ENCODE results near the gene PLD2.
A peak's percentile ranks its signal among the peaks of the same experiment; 100 is the strongest.

The PLD2 gene

GRCh38 chr17:4795168-4795567 is 11.8 kb upstream of the PLD2 start:
- Histone ChIP-seq H3K36me3 (ENCODE audit: insufficient read depth, low read length) (peaks cover 15% of the 10 kb centered on the region), H3K4me3 (ENCODE audit: low read depth in 1 of 2, low read length in 2 of 2) (peak overlapping the region in 1 of 2 donors; percentile 100), H3K9me3 (ENCODE audit: low read length) (no peaks in the 10 kb centered on the region), H3K27ac (ENCODE audit: low read depth, low read length) (no peak overlapping the region), H3K27me3 (ENCODE audit: control insufficient read depth in 1 of 2, insufficient read depth in 2 of 2, low read length in 2 of 2) (no peaks in the 10 kb centered on the region), H3K4me1 (ENCODE audit: insufficient read depth, low read length) (peaks cover 14% of the 10 kb centered on the region), H3K9ac (ENCODE audit: low read length) (no peak overlapping the region)

- Histone ChIP-seq H3K4me1 (ENCODE audit: insufficient read depth, low read length) (peaks cover 10% of the 10 kb centered on the region), H3K9ac (ENCODE audit: low read length) (peak overlapping the region; percentile 98), H3K9me3 (ENCODE audit: low read length) (no peaks in the 10 kb centered on the region), H3K27me3 (ENCODE audit: control insufficient read depth in 1 of 2, insufficient read depth in 2 of 2, low read length in 2 of 2) (no peaks in the 10 kb centered on the region), H3K4me3 (ENCODE audit: low read depth in 1 of 2, low read length in 2 of 2) (peak overlapping the region; percentile 66 to 100), H3K36me3 (ENCODE audit: insufficient read depth, low read length) (peaks cover 15% of the 10 kb centered on the region), H3K27ac (ENCODE audit: low read depth, low read length) (peak overlapping the region; percentile 40)
Observed at GRCh38 chr17:4796552-4796920, 10.4 kb upstream of the PLD2 start.

GRCh38 chr17:4800462-4801196 is 6.3 kb upstream of the PLD2 start:
- Histone ChIP-seq H3K4me1 (ENCODE audit: insufficient read depth, low read length) (peaks cover 10% of the 10 kb centered on the region), H3K27me3 (ENCODE audit: control insufficient read depth in 1 of 2, insufficient read depth in 2 of 2, low read length in 2 of 2) (no peaks in the 10 kb centered on the region), H3K9me3 (ENCODE audit: low read length) (no peaks in the 10 kb centered on the region), H3K27ac (ENCODE audit: low read depth, low read length) (no peak overlapping the region), H3K36me3 (ENCODE audit: insufficient read depth, low read length) (peaks cover 15% of the 10 kb centered on the region), H3K4me3 (ENCODE audit: low read depth in 1 of 2, low read length in 2 of 2) (no peak overlapping the region), H3K9ac (ENCODE audit: low read length) (no peak overlapping the region)

GRCh38 chr17:4802228-4802627 is 4.7 kb upstream of the PLD2 start, which contains the start of gene C17orf114:
TSS of gene C17orf114 (minus strand) at chr17:4802328.
- no peak within 1 kb of the TSS for H3K9ac ChIP-seq (ENCODE audit: low read length)
- no peaks in the 10 kb centered on the region for H3K9me3 ChIP-seq (ENCODE audit: low read length)
- H3K27me3 ChIP-seq (ENCODE audit: control insufficient read depth in 1 of 2, insufficient read depth in 2 of 2, low read length in 2 of 2): no peaks in the 10 kb centered on the region
- H3K4me1 ChIP-seq (ENCODE audit: insufficient read depth, low read length): peaks cover 2% of the 10 kb centered on the region
- peaks cover 14% of the 10 kb centered on the region for H3K36me3 ChIP-seq (ENCODE audit: insufficient read depth, low read length)
- no peak within 1 kb of the TSS for H3K27ac ChIP-seq (ENCODE audit: low read depth, low read length)
- no peak within 1 kb of the TSS for H3K4me3 ChIP-seq (ENCODE audit: low read depth in 1 of 2, low read length in 2 of 2)

- H3K9ac ChIP-seq (ENCODE audit: low read length): peak overlapping the region; percentile 61
- no peak overlapping the region for H3K27ac ChIP-seq (ENCODE audit: low read depth, low read length)
- H3K4me1 ChIP-seq (ENCODE audit: insufficient read depth, low read length): peaks cover 11% of the 10 kb centered on the region
- peaks cover 4% of the 10 kb centered on the region for H3K36me3 ChIP-seq (ENCODE audit: insufficient read depth, low read length)
- peak overlapping the region; percentile 54 to 61 for H3K4me3 ChIP-seq (ENCODE audit: low read depth in 1 of 2, low read length in 2 of 2)
- H3K27me3 ChIP-seq (ENCODE audit: control insufficient read depth in 1 of 2, insufficient read depth in 2 of 2, low read length in 2 of 2): no peaks in the 10 kb centered on the region
- H3K9me3 ChIP-seq (ENCODE audit: low read length): no peaks in the 10 kb centered on the region
Observed at GRCh38 chr17:4806456-4806776, 536 bp upstream of the PLD2 start.

GRCh38 chr17:4807605-4808377 is 839 bp downstream of the PLD2 start:
- H3K4me3 ChIP-seq (ENCODE audit: low read depth in 1 of 2, low read length in 2 of 2): peak overlapping the region; percentile 59 to 96
- H3K9ac ChIP-seq (ENCODE audit: low read length): no peak overlapping the region
- peak overlapping the region; percentile 29 for H3K27ac ChIP-seq (ENCODE audit: low read depth, low read length)
- H3K9me3 ChIP-seq (ENCODE audit: low read length): no peaks in the 10 kb centered on the region
- H3K36me3 ChIP-seq (ENCODE audit: insufficient read depth, low read length): peaks cover 4% of the 10 kb centered on the region
- peaks cover 11% of the 10 kb centered on the region for H3K4me1 ChIP-seq (ENCODE audit: insufficient read depth, low read length)
- no peaks in the 10 kb centered on the region for H3K27me3 ChIP-seq (ENCODE audit: control insufficient read depth in 1 of 2, insufficient read depth in 2 of 2, low read length in 2 of 2)

GRCh38 chr17:4808378-4808767 is 1.4 kb downstream of the PLD2 start:
- no peaks in the 10 kb centered on the region for H3K9me3 ChIP-seq (ENCODE audit: low read length)
- H3K9ac ChIP-seq (ENCODE audit: low read length): no peak overlapping the region
- no peak overlapping the region for H3K4me3 ChIP-seq (ENCODE audit: low read depth in 1 of 2, low read length in 2 of 2)
- no peaks in the 10 kb centered on the region for H3K27me3 ChIP-seq (ENCODE audit: control insufficient read depth in 1 of 2, insufficient read depth in 2 of 2, low read length in 2 of 2)
- H3K4me1 ChIP-seq (ENCODE audit: insufficient read depth, low read length): peaks cover 11% of the 10 kb centered on the region
- H3K27ac ChIP-seq (ENCODE audit: low read depth, low read length): peak overlapping the region; percentile 29
- peaks cover 4% of the 10 kb centered on the region for H3K36me3 ChIP-seq (ENCODE audit: insufficient read depth, low read length)

- Histone ChIP-seq H3K27ac (ENCODE audit: low read depth, low read length) (no peak overlapping the region), H3K9ac (ENCODE audit: low read length) (no peak overlapping the region), H3K36me3 (ENCODE audit: insufficient read depth, low read length) (peaks cover 9% of the 10 kb centered on the region), H3K4me3 (ENCODE audit: low read depth in 1 of 2, low read length in 2 of 2) (no peak overlapping the region), H3K27me3 (ENCODE audit: control insufficient read depth in 1 of 2, insufficient read depth in 2 of 2, low read length in 2 of 2) (no peaks in the 10 kb centered on the region), H3K4me1 (ENCODE audit: insufficient read depth, low read length) (peaks cover 11% of the 10 kb centered on the region), H3K9me3 (ENCODE audit: low read length) (no peaks in the 10 kb centered on the region)
Observed at GRCh38 chr17:4810696-4811290, 3.8 kb downstream of the PLD2 start.

GRCh38 chr17:4811471-4811870 is 4.5 kb downstream of the PLD2 start:
- Histone ChIP-seq H3K9me3 (ENCODE audit: low read length) (no peaks in the 10 kb centered on the region), H3K4me1 (ENCODE audit: insufficient read depth, low read length) (peaks cover 11% of the 10 kb centered on the region), H3K27me3 (ENCODE audit: control insufficient read depth in 1 of 2, insufficient read depth in 2 of 2, low read length in 2 of 2) (no peaks in the 10 kb centered on the region), H3K9ac (ENCODE audit: low read length) (no peak overlapping the region), H3K36me3 (ENCODE audit: insufficient read depth, low read length) (peaks cover 15% of the 10 kb centered on the region), H3K27ac (ENCODE audit: low read depth, low read length) (no peak overlapping the region), H3K4me3 (ENCODE audit: low read depth in 1 of 2, low read length in 2 of 2) (no peak overlapping the region)

GRCh38 chr17:4812690-4813089 is 5.7 kb downstream of the PLD2 start:
- peaks cover 10% of the 10 kb centered on the region for H3K4me1 ChIP-seq (ENCODE audit: insufficient read depth, low read length)
- H3K4me3 ChIP-seq (ENCODE audit: low read depth in 1 of 2, low read length in 2 of 2): no peak overlapping the region
- no peak overlapping the region for H3K9ac ChIP-seq (ENCODE audit: low read length)
- no peaks in the 10 kb centered on the region for H3K27me3 ChIP-seq (ENCODE audit: control insufficient read depth in 1 of 2, insufficient read depth in 2 of 2, low read length in 2 of 2)
- no peak overlapping the region for H3K27ac ChIP-seq (ENCODE audit: low read depth, low read length)
- H3K9me3 ChIP-seq (ENCODE audit: low read length): no peaks in the 10 kb centered on the region
- H3K36me3 ChIP-seq (ENCODE audit: insufficient read depth, low read length): peaks cover 21% of the 10 kb centered on the region

- Histone ChIP-seq H3K4me3 (ENCODE audit: low read depth in 1 of 2, low read length in 2 of 2) (no peak overlapping the region), H3K4me1 (ENCODE audit: insufficient read depth, low read length) (no peaks in the 10 kb centered on the region), H3K27ac (ENCODE audit: low read depth, low read length) (no peak overlapping the region), H3K27me3 (ENCODE audit: control insufficient read depth in 1 of 2, insufficient read depth in 2 of 2, low read length in 2 of 2) (no peaks in the 10 kb centered on the region), H3K9me3 (ENCODE audit: low read length) (no peaks in the 10 kb centered on the region), H3K9ac (ENCODE audit: low read length) (no peak overlapping the region), H3K36me3 (ENCODE audit: insufficient read depth, low read length) (peaks cover 32% of the 10 kb centered on the region)
Observed at GRCh38 chr17:4815043-4815675, 8.2 kb downstream of the PLD2 start.
